HEK293 (cell line): ENCODE measurements around the gene HIPK4.

Source experiments
- GLI4 ChIP-seq: fragments of 450-650 bp; formaldehyde crosslinking; IDR thresholded peaks from 2 replicates; pipeline ENCODE4 v1.5.1; 2016; ENCODE audit warnings: missing biosample characterization, missing genetic modification characterization
- HOXA7 ChIP-seq: sonication (generic); formaldehyde crosslinking; IDR thresholded peaks from 2 replicates; pipeline ENCODE4 v1.8.1; 2022; ENCODE audit warnings: missing genetic modification reagents, borderline replicate concordance
- KLF7 ChIP-seq: fragments of 450-650 bp; formaldehyde crosslinking; IDR thresholded peaks from 2 replicates; pipeline ENCODE4 v1.5.1; 2016; ENCODE audit warnings: missing biosample characterization, missing genetic modification characterization, borderline replicate concordance
- MEIS1 ChIP-seq: sonication (generic); formaldehyde crosslinking; IDR thresholded peaks from 2 replicates; pipeline ENCODE4 v1.8.1; 2022; ENCODE audit warnings: missing genetic modification reagents, mild to moderate bottlenecking, borderline replicate concordance
- OVOL3 ChIP-seq: fragments of 450-650 bp; formaldehyde crosslinking; IDR thresholded peaks from 2 replicates; pipeline ENCODE4 v1.5.1; 2016; ENCODE audit warnings: missing biosample characterization, missing genetic modification characterization
- RBAK ChIP-seq: fragments of 450-650 bp; formaldehyde crosslinking; IDR thresholded peaks from 2 replicates; pipeline ENCODE4 v1.5.1; 2016; ENCODE audit warnings: missing biosample characterization, missing genetic modification characterization
- ZBTB1 ChIP-seq: fragments of 450-650 bp; formaldehyde crosslinking; IDR thresholded peaks from 2 replicates; pipeline ENCODE4 v1.5.1; 2016; ENCODE audit warnings: missing biosample characterization, missing genetic modification characterization
- ZBTB17 ChIP-seq: fragments of 450-650 bp; formaldehyde crosslinking; IDR thresholded peaks from 2 replicates; pipeline ENCODE4 v1.5.1; 2016; ENCODE audit warnings: missing biosample characterization, missing genetic modification characterization
- ZBTB8A ChIP-seq: fragments of 450-650 bp; formaldehyde crosslinking; IDR thresholded peaks from 2 replicates; pipeline ENCODE4 v1.5.1; 2016; ENCODE audit warnings: missing biosample characterization, missing genetic modification characterization
- ZNF114 ChIP-seq: fragments of 450-650 bp; formaldehyde crosslinking; IDR thresholded peaks from 2 replicates; pipeline ENCODE4 v1.5.0; 2017; ENCODE audit warnings: missing biosample characterization, missing genetic modification characterization
- ZNF132 ChIP-seq: fragments of 450-650 bp; formaldehyde crosslinking; IDR thresholded peaks from 2 replicates; pipeline ENCODE4 v1.5.1; 2017; ENCODE audit warnings: missing biosample characterization, missing genetic modification characterization, borderline replicate concordance
- ZNF138 ChIP-seq: fragments of 450-650 bp; formaldehyde crosslinking; IDR thresholded peaks from 2 replicates; pipeline ENCODE4 v1.5.1; 2016; ENCODE audit warnings: missing biosample characterization, missing genetic modification characterization, borderline replicate concordance
- ZNF175 ChIP-seq: fragments of 450-650 bp; formaldehyde crosslinking; IDR thresholded peaks from 2 replicates; pipeline ENCODE4 v1.5.1; 2016; ENCODE audit warnings: missing biosample characterization, missing genetic modification characterization
- ZNF19 ChIP-seq: fragments of 450-650 bp; formaldehyde crosslinking; IDR thresholded peaks from 2 replicates; pipeline ENCODE4; 2016; ENCODE audit warnings: missing biosample characterization, missing genetic modification characterization, low read depth
- ZNF223 ChIP-seq: fragments of 450-650 bp; formaldehyde crosslinking; IDR thresholded peaks from 2 replicates; pipeline ENCODE4 v1.5.1; 2016; ENCODE audit warnings: missing biosample characterization, missing genetic modification characterization
- ZNF341 ChIP-seq: fragments of 450-650 bp; formaldehyde crosslinking; IDR thresholded peaks from 2 replicates; pipeline ENCODE4; 2016; ENCODE audit warnings: low read depth, missing biosample characterization, missing genetic modification characterization
- ZNF416 ChIP-seq: fragments of 450-650 bp; formaldehyde crosslinking; IDR thresholded peaks from 2 replicates; pipeline ENCODE4 v1.5.1; 2016; ENCODE audit warnings: missing biosample characterization, missing genetic modification characterization
- ZNF423 ChIP-seq: fragments of 450-650 bp; formaldehyde crosslinking; IDR thresholded peaks from 2 replicates; pipeline ENCODE4 v1.5.1; 2016; ENCODE audit warnings: missing biosample characterization, missing genetic modification characterization
- ZNF501 ChIP-seq: fragments of 450-650 bp; formaldehyde crosslinking; IDR thresholded peaks from 2 replicates; pipeline ENCODE4 v1.5.1; 2016; ENCODE audit warnings: missing biosample characterization, missing genetic modification characterization
- ZNF529 ChIP-seq: fragments of 450-650 bp; formaldehyde crosslinking; IDR thresholded peaks from 2 replicates; pipeline ENCODE4 v1.5.1; 2017; ENCODE audit warnings: missing genetic modification characterization, missing biosample characterization; ENCODE audit not compliant: insufficient replicate concordance
- ZNF530 ChIP-seq: fragments of 450-650 bp; formaldehyde crosslinking; IDR thresholded peaks from 2 replicates; pipeline ENCODE4 v1.5.1; 2016; ENCODE audit warnings: low read depth, missing biosample characterization, missing genetic modification characterization
- ZNF558 ChIP-seq: fragments of 450-650 bp; formaldehyde crosslinking; IDR thresholded peaks from 2 replicates; pipeline ENCODE4 v1.5.1; 2016; ENCODE audit warnings: missing biosample characterization, missing genetic modification characterization
- ZNF560 ChIP-seq: fragments of 450-650 bp; formaldehyde crosslinking; IDR thresholded peaks from 2 replicates; pipeline ENCODE4 v1.5.1; 2017; ENCODE audit warnings: missing biosample characterization, missing genetic modification characterization, borderline replicate concordance
- ZNF571 ChIP-seq: fragments of 450-650 bp; formaldehyde crosslinking; IDR thresholded peaks from 2 replicates; pipeline ENCODE4 v1.5.0; 2017; ENCODE audit warnings: missing biosample characterization, missing genetic modification characterization
- ZNF623 ChIP-seq: fragments of 450-650 bp; formaldehyde crosslinking; IDR thresholded peaks from 2 replicates; pipeline ENCODE4 v1.5.1; 2016; ENCODE audit warnings: missing biosample characterization, missing genetic modification characterization
- ZNF654 ChIP-seq: fragments of 450-650 bp; formaldehyde crosslinking; IDR thresholded peaks from 2 replicates; pipeline ENCODE4 v1.5.1; 2016; ENCODE audit warnings: low read depth, missing biosample characterization, missing genetic modification characterization
- ZNF768 ChIP-seq: fragments of 450-650 bp; formaldehyde crosslinking; IDR thresholded peaks from 2 replicates; pipeline ENCODE4 v1.5.1; 2018; ENCODE audit warnings: missing biosample characterization, mild to moderate bottlenecking, missing genetic modification characterization
- ZNF776 ChIP-seq: fragments of 450-650 bp; formaldehyde crosslinking; IDR thresholded peaks from 2 replicates; pipeline ENCODE4 v1.5.0; 2017; ENCODE audit warnings: missing biosample characterization, missing genetic modification characterization, borderline replicate concordance
- ZNF791 ChIP-seq: fragments of 450-650 bp; formaldehyde crosslinking; IDR thresholded peaks from 2 replicates; pipeline ENCODE4 v1.5.1; 2016; ENCODE audit warnings: missing biosample characterization, missing genetic modification characterization
- ZSCAN23 ChIP-seq: fragments of 450-650 bp; formaldehyde crosslinking; IDR thresholded peaks from 2 replicates; pipeline ENCODE4 v1.5.1; 2016; ENCODE audit warnings: missing biosample characterization, missing genetic modification characterization
- TF ChIP-seq, protein P1 (sequence below): fragments of 450-650 bp; formaldehyde crosslinking; IDR thresholded peaks from 2 replicates; pipeline ENCODE4 v1.5.1; 2016; ENCODE audit warnings: missing biosample characterization, missing genetic modification characterization, low read depth
- TF ChIP-seq, protein P2 (sequence below): sonication (generic); formaldehyde crosslinking; IDR thresholded peaks from 2 replicates; pipeline ENCODE4 v1.8.1; 2022; ENCODE audit warnings: mild to moderate bottlenecking, moderate library complexity, missing genetic modification reagents
- TF ChIP-seq, protein P3 (sequence below): fragments of 450-650 bp; formaldehyde crosslinking; IDR thresholded peaks from 2 replicates; pipeline ENCODE4 v1.5.1; 2016; ENCODE audit warnings: missing biosample characterization, missing genetic modification characterization, borderline replicate concordance
- TF ChIP-seq, protein P4 (sequence below): IDR thresholded peaks from 2 replicates; pipeline ENCODE4 v1.6.1; 2011; ENCODE audit warnings: mild to moderate bottlenecking, low read depth, low read length, borderline replicate concordance
- TF ChIP-seq, protein P5 (sequence below): fragments of 450-650 bp; formaldehyde crosslinking; IDR thresholded peaks from 2 replicates; pipeline ENCODE4 v1.5.1; 2016; ENCODE audit warnings: missing biosample characterization, missing genetic modification characterization

The HIPK4 gene

DNA sequence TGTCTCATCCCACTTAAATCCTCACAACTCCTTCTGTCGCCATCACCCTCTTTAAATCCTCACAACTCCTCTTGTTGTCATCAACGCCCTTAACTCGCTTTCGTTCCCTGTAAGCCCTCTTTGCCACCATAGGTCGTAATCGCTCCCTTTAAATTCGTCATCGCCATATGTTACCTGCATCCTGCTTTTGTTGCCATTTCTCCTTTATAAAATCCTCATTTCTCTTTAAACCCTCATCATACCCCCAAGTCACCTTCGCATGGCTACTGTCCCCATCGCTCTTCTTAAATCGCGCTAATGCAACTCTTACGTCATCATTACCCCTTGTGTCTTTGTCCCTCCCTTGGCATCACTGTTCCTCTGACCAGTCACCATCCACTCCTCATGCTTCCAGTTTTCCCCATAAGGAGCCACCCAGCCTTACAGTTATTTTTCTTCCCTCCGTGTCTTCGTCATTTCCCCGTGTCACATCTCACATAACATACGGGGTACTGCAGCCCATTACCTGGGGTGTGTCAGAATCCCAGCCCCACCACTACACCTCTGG is 40.9 kb downstream of the HIPK4 start (continued):
- TF ChIP-seq ZNF114 (tag by site-specific recombination) (no peak), ZNF423 (tag by site-specific recombination) (no peak), ZNF791 (0 out of 2 replicates have a peak, but pooled peaks have one; percentile 20), ZBTB8A (no peak; the same call in 1 of the 2 replicates), ZBTB1 (tag by site-specific recombination) (0 out of 2 replicates have a peak, but pooled peaks have one; percentile 31), ZNF768 (tag by site-specific recombination) (no peak), ZNF571 (tag by site-specific recombination) (no peak), GLI4 (tag by site-specific recombination) (no peak), ZNF776 (tag by site-specific recombination) (no peak), ZNF501 (tag by site-specific recombination) (no peak; the same call in 1 of the 2 replicates), ZNF623 (tag by site-specific recombination) (no peak; the same call in 1 of the 2 replicates), ZNF529 (tag by site-specific recombination) (no peak), ZNF223 (tag by site-specific recombination) (no peak), ZNF416 (no peak; the same call in 1 of the 2 replicates), ZNF138 (no peak), ZNF175 (tag by site-specific recombination) (no peak), HOXA7 (CRISPR knock-in tag) (no peak), ZNF654 (no peak), OVOL3 (peak; percentile 68; the same call in 1 of the 2 replicates), ZNF341 (tag by site-specific recombination) (no peak), ZBTB17 (tag by site-specific recombination) (peak; percentile 64), ZNF558 (tag by site-specific recombination) (peak; percentile 84; the same call in 1 of the 2 replicates), ZNF530 (no peak), KLF7 (tag by site-specific recombination) (no peak; the same call in none of the 2 replicates), ZNF19 (no peak), RBAK (no peak), ZSCAN23 (no peak), ZNF560 (tag by site-specific recombination) (no peak), ZNF132 (tag by site-specific recombination) (no peak), MEIS1 (CRISPR knock-in tag) (no peak)
- TF ChIP-seq, protein P1, sequence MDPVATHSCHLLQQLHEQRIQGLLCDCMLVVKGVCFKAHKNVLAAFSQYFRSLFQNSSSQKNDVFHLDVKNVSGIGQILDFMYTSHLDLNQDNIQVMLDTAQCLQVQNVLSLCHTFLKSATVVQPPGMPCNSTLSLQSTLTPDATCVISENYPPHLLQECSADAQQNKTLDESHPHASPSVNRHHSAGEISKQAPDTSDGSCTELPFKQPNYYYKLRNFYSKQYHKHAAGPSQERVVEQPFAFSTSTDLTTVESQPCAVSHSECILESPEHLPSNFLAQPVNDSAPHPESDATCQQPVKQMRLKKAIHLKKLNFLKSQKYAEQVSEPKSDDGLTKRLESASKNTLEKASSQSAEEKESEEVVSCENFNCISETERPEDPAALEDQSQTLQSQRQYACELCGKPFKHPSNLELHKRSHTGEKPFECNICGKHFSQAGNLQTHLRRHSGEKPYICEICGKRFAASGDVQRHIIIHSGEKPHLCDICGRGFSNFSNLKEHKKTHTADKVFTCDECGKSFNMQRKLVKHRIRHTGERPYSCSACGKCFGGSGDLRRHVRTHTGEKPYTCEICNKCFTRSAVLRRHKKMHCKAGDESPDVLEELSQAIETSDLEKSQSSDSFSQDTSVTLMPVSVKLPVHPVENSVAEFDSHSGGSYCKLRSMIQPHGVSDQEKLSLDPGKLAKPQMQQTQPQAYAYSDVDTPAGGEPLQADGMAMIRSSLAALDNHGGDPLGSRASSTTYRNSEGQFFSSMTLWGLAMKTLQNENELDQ: no peak
- TF ChIP-seq, protein P2, sequence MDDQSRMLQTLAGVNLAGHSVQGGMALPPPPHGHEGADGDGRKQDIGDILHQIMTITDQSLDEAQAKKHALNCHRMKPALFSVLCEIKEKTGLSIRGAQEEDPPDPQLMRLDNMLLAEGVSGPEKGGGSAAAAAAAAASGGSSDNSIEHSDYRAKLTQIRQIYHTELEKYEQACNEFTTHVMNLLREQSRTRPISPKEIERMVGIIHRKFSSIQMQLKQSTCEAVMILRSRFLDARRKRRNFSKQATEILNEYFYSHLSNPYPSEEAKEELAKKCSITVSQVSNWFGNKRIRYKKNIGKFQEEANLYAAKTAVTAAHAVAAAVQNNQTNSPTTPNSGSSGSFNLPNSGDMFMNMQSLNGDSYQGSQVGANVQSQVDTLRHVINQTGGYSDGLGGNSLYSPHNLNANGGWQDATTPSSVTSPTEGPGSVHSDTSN (CRISPR knock-in tag): no peak
- TF ChIP-seq, protein P3, sequence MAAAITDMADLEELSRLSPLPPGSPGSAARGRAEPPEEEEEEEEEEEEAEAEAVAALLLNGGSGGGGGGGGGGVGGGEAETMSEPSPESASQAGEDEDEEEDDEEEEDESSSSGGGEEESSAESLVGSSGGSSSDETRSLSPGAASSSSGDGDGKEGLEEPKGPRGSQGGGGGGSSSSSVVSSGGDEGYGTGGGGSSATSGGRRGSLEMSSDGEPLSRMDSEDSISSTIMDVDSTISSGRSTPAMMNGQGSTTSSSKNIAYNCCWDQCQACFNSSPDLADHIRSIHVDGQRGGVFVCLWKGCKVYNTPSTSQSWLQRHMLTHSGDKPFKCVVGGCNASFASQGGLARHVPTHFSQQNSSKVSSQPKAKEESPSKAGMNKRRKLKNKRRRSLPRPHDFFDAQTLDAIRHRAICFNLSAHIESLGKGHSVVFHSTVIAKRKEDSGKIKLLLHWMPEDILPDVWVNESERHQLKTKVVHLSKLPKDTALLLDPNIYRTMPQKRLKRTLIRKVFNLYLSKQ (tag by site-specific recombination): no peak
- TF ChIP-seq, protein P4, sequence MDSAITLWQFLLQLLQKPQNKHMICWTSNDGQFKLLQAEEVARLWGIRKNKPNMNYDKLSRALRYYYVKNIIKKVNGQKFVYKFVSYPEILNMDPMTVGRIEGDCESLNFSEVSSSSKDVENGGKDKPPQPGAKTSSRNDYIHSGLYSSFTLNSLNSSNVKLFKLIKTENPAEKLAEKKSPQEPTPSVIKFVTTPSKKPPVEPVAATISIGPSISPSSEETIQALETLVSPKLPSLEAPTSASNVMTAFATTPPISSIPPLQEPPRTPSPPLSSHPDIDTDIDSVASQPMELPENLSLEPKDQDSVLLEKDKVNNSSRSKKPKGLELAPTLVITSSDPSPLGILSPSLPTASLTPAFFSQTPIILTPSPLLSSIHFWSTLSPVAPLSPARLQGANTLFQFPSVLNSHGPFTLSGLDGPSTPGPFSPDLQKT: no peak
- TF ChIP-seq, protein P5, sequence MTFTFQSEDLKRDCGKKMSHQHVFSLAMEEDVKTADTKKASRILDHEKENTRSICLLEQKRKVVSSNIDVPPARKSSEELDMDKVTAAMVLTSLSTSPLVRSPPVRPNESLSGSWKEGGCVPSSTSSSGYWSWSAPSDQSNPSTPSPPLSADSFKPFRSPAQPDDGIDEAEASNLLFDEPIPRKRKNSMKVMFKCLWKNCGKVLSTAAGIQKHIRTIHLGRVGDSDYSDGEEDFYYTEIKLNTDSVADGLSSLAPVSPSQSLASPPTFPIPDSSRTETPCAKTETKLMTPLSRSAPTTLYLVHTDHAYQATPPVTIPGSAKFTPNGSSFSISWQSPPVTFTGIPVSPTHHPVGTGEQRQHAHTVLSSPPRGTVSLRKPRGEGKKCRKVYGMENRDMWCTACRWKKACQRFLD (tag by site-specific recombination): no peak
